CD4-positive, alpha-beta T cell treated with Interleukin-15 for 1 hour (primary cell): ENCODE data around the gene PSMA7.

Experiments
- DNase-seq: peaks from one replicate; pipeline ENCODE4 v3.0.0-alpha.2; 2020

PSMA7 gene

DNA sequence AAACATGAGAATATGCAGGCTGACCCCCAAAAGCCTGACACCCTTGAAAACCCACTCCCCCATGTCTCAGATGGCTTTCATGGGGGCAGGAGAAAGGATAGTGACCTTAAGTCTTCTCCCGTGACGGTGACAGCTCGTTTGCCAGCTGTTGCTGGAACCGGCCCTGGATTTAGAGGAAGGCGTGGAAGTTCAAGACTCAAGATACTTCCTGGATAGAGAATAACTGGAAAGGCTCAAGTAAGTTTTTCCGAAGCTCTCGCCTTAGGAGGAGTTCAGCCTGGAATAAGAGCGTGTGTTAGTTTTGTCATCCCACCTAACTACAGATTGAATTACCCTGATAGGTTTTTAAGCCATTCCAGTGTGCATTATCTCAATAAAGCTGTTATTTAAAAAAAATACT, 28.1 kb upstream of the PSMA7 start:
- no peak for DNase-seq

- DNase-seq = no peak
These were observed 27.3 kb upstream of the PSMA7 start for GRCh38 chr20:62170536-62170935.

DNA sequence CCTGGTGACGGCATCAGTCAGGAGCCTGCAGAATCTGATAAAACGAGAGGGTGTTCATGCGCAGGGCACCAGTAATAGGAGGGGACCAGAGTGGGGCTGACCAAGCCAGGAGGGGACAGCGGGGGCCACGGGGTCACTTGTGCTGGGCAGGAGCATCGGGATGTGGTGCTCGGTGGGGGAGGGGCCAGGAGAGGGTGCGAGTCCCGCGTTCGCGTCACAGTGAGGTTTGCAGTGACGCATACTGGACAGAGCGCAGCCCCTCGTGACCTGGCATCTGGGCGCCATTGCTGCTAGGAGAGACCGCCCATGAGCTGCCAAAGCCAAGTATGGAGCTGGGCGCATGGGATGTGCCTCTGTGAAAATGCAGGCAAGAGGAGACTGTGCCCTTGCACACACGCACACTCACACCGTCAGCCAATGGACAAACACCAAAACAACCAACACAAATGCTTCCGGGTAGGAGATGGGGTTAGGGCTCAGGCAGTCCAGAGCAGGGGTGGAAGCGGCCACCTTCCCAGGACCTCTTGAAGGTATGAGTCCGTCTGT, 25.8 kb upstream of the PSMA7 start:
- no peak for DNase-seq

GRCh38 chr20:62168061-62168460, 24.9 kb upstream of the PSMA7 start:
- no peak for DNase-seq

- no peak for DNase-seq
These were observed 24.3 kb upstream of the PSMA7 start for GRCh38 chr20:62167474-62167873.

DNA sequence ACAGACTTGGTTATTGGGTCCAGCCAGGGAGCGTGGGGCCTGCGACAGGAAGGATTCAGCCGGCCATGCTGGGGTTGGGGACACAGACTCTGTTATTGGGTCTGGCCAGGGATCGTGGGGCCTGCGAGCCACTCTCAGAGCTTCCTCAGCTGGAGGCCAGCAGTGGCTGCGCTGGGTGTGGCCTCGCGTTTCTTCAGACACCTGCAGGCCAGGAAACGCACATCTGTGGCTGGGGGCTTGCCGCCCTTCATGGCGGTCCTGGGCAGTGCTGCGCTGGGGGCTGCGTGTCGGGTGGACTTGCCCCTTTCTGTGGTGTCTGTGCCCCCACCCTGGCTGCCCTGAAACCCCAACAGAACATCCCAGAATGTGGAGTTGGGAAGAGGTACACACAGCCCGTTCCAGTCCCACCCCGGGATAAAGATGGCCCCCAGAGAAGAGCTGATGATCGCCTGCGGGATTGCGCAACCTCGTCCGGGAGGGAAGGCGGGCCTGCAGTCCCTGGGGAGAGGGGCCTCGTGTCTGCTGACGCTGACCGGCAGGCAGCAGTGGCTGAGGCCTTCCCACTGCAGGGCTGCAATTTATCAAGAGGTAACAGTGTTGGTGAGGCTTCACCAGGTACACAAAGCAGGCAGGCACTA, 22.7 kb upstream of the PSMA7 start:
- DNase-seq = no peak

DNA sequence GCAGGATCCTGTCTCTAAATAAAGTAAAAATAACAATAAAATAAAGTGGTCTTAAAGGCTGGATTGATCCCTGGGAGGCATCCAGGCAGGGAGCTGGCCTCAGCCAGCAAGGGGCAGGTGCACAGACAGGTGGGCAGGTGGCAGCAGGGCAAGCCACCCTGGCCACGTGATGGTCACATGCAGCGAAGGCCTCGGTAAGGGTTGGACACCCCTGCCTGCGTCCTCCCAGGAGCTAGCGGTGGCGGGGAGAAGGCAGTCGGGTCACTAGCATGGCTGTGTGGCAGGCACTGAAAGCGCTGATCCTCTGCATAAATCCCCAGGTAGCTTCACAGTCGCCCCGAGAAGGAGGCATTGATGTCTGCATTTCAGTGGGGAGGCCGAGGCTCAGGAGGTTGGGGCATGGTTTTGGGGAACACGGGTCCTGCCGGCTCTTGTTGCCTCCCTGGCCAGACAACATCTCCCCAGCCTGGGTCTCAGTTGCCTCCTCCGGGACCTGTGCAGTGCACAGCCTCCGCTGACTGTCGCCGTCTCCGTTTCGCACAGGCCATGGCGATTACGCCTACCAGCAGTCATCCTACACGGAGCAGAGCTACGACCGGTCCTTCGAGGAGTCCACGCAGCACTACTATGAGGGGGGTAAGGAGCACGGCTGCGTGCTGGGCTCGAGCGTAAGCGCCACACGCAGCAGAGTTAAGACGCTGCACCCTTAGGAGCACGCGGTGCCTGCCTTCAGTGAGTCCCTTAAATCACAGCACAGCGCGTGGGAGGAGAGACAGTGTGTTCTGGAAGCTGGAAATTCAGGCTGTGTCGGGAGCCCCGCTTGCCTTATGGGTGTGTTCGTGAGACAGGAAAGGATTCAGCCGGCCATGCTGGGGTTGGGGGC, 21.9 kb upstream of the PSMA7 start:
- no peak for DNase-seq

GRCh38 chr20:62163986-62164762, 21.0 kb upstream of the PSMA7 start:
- DNase-seq = no peak

DNA sequence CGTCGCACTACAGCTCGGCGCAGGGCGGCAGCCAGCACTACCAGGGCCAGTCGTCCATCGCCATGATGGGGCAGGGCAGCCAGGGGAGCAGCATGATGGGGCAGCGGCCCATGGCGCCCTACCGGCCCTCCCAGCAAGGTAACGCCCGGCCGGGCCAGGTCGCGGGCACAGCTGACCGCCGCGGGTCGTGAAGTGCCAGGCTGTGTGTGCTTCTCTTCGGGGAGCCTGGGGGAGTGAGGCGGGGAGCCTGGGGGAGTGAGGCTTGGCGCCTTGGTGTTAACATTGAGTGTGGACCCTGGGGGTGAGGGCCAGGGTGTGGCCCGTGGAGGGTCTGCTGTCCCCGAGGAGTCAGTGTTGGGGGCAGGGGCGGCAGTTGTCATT, 20.3 kb upstream of the PSMA7 start:
- DNase-seq = no peak

DNA sequence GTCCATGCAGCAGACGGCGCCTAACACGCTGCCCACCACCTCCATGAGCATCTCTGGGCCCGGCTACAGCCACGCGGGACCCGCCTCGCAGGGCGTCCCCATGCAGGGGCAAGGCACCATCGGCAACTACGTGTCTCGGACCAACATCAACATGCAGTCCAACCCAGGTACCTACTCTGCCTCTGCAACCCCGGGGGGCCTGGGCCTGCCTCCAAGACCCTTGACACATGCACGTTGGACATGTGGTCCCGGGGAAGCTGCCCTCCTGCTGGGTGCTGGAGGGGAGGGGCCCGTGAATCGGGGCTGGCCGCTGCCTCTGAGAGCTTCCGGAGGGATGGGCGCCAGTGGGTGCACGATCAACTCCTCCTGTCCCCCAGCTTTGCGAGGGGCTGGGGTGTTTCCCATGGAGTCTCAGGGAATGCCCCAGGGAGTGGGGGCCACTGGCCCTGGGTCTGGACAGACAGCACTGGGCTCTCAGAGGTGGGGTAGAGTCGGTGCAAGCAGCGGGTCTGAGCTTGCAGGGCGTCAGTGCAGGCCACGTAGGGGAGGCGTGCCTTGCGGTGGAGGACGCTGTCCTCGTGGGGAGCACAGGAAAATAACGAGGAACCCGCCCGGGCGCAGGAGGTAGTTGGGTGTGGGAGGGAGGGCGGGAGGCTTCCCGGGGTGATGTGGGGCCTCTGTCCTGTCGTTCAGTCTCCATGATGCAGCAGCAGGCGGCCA, 19.7 kb upstream of the PSMA7 start:
- no peak for DNase-seq

DNA sequence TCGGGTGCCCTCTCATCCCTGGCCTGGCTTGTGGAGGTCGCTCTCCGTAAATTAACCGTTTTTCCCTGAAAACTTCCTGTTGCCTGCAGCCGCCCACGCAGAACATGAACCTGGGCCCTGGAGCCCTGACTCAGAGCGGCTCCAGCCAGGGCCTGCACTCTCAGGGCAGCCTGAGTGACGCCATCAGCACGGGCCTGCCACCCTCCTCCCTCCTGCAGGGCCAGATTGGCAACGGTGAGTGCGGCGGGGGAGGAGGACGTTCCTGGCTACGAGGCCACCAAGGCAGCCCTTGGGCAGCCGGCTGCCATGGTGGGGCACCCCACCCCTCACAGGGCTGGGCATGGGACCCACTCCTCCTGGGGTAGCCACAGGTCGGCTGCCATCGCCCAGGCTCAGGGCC, 18.2 kb upstream of the PSMA7 start:
- no peak for DNase-seq

DNA sequence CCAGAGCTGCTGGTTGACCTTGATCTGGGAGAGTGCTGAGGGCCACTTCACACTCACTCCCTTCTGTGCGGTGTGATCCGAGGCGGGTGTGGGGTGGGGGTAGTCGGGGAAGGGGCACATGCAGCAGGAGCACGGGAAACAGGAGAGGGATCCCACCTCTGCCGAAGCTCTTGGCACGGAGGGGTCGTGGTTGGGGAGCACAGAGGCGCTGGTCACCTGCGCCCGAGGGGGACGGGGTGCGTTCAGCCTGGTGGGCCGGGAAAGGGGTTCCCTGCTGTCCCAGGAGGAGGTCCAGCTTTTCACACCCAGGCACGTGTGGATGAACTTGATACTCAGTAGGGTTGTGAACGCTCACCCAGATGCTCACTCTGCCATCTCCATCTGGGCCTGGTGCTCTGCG, 17.7 kb upstream of the PSMA7 start:
- DNase-seq = no peak

GRCh38 chr20:62160253-62160652, 17.1 kb upstream of the PSMA7 start:
- no peak for DNase-seq

DNA sequence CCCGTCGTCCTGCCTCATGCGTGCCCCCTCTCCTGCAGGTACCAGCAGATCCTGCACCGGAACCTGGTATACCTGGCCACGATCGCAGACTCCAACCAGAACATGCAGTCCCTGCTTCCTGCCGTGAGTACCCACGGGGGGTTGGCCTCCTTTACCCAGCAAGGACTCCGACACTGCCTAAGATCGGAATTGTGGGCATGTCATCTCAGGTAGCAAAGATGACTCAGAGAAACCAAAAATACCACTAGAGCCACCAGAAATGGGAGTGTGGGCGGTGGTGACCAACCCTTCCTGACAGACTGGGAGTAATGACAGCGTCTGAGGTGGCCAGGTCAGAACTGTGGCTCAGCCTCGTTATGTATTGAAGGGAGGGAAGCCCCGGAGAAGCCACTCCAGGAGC, 16.6 kb upstream of the PSMA7 start:
- no peak for DNase-seq

DNA sequence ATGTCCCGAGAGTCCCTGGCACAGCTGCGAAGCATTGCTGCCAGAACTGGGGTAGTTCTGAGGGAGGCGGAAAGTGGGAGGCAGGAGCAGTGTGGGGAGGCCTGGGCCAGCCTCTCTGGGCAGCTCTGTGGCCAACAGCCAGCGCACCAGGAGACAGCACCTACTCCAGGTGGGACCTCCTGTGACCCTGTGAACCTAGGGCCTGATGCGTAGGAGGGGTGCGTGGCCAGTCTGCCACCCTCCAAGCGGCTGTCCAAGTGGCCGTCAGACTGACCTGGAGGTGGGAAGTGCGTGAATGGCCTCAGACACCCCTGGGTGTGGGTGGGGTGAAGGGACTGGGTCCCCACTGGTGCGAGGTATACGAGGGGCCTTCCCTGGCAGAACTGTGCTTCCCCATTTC, 15.9 kb upstream of the PSMA7 start:
- no peak for DNase-seq

DNA sequence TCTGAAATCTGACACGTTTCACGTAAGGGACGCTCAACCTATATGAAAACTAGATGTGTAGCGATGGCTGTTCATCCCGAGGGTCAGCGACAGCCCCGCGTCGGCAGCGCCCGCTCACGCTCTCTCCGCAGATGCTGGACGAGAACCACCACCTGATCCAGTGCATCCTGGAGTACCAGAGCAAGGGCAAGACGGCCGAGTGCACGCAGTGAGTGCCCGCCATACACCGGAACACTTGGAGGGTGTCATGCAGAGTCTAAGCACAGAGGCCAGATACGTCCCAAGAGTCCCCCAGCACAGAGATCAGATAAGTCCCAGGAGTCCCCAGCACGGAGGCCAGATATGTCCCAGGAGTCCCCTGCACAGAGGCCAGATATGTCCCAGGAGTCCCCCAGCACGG, 15.3 kb upstream of the PSMA7 start:
- DNase-seq = no peak

DNA sequence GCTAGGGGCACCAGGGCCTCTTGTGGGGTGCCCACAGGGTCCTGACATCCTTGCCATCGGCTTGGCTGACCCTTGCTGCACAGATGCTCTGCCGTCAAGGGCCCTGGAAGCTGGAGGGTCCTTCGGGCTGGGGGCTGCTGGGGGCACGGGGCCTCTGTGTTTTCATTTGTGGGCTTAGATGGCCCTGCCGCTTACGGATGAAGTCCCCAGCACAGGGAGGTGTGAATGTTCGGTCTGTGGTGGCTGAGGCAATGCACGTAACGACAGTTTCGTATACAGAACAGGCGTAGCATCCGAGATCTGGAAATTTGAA, 14.8 kb upstream of the PSMA7 start:
- DNase-seq = no peak

DNA sequence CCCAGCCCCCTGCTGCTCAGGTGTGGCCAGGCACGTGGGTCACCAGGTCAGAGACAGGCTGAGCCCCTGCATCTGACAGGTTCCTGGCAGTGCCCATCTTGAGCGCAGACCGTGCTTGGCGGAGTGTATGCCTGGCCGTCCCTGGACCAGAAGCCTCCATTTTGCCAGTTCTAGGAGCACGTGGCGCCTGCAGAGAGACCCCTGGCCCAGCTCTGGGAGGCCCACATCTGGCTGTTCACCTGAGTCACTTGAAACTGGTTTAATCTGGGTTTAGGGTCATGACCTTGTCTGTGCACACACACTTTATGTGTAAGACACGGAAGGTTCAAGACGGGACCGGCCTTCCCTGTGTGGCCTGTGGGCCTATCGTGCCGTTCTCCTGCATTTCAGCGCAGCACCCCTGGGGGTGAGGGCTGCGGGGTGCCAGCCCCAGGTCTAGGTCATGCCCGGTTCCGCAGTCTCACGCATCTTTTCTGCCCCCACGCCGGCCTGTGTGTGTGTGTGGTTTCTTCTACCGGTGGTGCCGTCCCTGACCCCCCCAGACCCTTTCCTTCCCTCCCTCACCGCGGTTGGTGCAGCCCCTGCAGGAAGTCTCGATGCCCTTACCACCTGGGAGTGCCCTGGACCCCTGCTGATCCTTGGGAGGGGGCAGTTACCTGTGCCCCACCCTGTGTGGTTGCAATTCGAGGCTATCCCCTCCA, 14.3 kb upstream of the PSMA7 start:
- DNase-seq = no peak

GRCh38 chr20:62156592-62157386, 13.6 kb upstream of the PSMA7 start:
- peak; percentile 74 for DNase-seq

- DNase-seq = no peak
These were observed 13.0 kb upstream of the PSMA7 start for GRCh38 chr20:62156254-62156556.

GRCh38 chr20:62155428-62156253, 12.4 kb upstream of the PSMA7 start:
- DNase-seq = no peak
